Ovary (tissue), 9 donors: Measurements from ENCODE around the gene TAC4. TPM values are rescaled to one million over a fixed set of nuclear protein-coding genes. Genes with fewer than 3 reads are reported as not detected.
A peak's percentile ranks its signal among the peaks of the same experiment; 100 is the strongest.

Experiments used
- DNase-seq, 5 donors: peaks; one replicate each; pipeline ENCODE4 v3.0.0-alpha.2; 2019 to 2020
- H3K27ac ChIP-seq, 2 donors: fragments of 200-600 bp; one replicate each; pipeline versions ENCODE4 v1.5.1 to v1.8.0; 2019 to 2022
- H3K27me3 ChIP-seq: fragments of 200-600 bp; one replicate; pipeline ENCODE4 v1.8.0; 2022
- H3K36me3 ChIP-seq: fragments of 200-600 bp; sonication (generic); one replicate; pipeline ENCODE4 v1.5.1; 2019
- H3K4me1 ChIP-seq: one replicate; pipeline ENCODE4 v1.8.1; 2013; ENCODE audit warnings: mild to moderate bottlenecking, moderate library complexity; ENCODE audit not compliant: insufficient read depth
- H3K4me3 ChIP-seq: fragments of 200-600 bp; sonication (generic); one replicate; pipeline ENCODE4 v1.5.1; 2017
- H3K9me3 ChIP-seq, 2 donors: fragments of 200-600 bp in 1 of 2; sonication (generic) in 1 of 2; one replicate each; pipeline versions ENCODE4 v1.5.1 to v1.8.1; 2013 to 2019; ENCODE audit warnings: mild to moderate bottlenecking in 1 of 2, moderate library complexity in 1 of 2
- EP300 ChIP-seq: sonication (generic); formaldehyde crosslinking; IDR thresholded peaks from one replicate; pipeline ENCODE4 v1.6.1; 2017; ENCODE audit warnings: antibody characterized with exemption
- POLR2A ChIP-seq: fragments of 450-650 bp; IDR thresholded peaks from one replicate; pipeline ENCODE4 v1.6.1; 2017; ENCODE audit warnings: antibody characterized with exemption, mild to moderate bottlenecking, moderate library complexity
- WGBS, 3 donors: extraction: QIAGEN DNeasy Blood & Tissue Kit in 1 of 3; methylation state at CpG; one replicate each; pipeline versions ENCODE4 v1.1.5 to v1.1.7; 2013 to 2017; 5-methylcytosine and 5-hydroxymethylcytosine counted together
- intact Hi-C, 4 donors: fragments of 100-400 bp; cut with DNase I; formaldehyde crosslinking; loops; one replicate each; pipeline versions ENCODE4 v1.11.0 to v1.15.1; 2022 to 2023
- polyA plus RNA-seq, 2 donors: library from polyadenylated mRNA; stranded (reverse); fragments of 200-250 nt in 1 of 2; fragments of 350-450 nt in 1 of 2; fragmentation: Illumina TruSeq in 1 of 2; extraction: RNeasy Lipid Tissue Mini Kit (QIAGEN cat#74804) in 1 of 2; gene quantifications; one replicate each; pipeline ENCODE4 v1.2.3, GENCODE V29; 2013 to 2014
- total RNA-seq, 7 donors: library from RNA; depleted of rRNA in 2 of 7; stranded (reverse); fragments of >200 nt in 2 of 7; fragmentation: NEBNext Ultra II Directional in 3 of 7; extraction: Animal tissue kit (Norgen Biotek cat#: 25700) in 3 of 7; gene quantifications; one replicate each; pipeline versions ENCODE4 v1.1.0 to v1.2.4, GENCODE V29; 2016 to 2023
- TF ChIP-seq, protein P1 (sequence below), 3 donors: fragments of 450-650 bp in 2 of 3; fragments of 200-600 bp in 1 of 3; IDR thresholded peaks; one replicate each; pipeline versions ENCODE4 v1.5.1 to v1.8.0; 2016 to 2022; ENCODE audit warnings: antibody characterized with exemption in 3 of 3, mild to moderate bottlenecking in 1 of 3
- donor health status: DM: no; HTN: no; CAD: no; lungs with moderate emphysema.
- donor health status: DM: no; HTN: no; CAD: no.
- donor health status: Bipolar disorder and iron deficiency.
- donor health status: DM: yes; HTN: yes; CAD: no.
- donor health status: DM: no; HTN: no; CAD: no.
- donor health status: DM: yes; HTN: yes; CAD: no.

The TAC4 gene
- total and polyA plus RNA-seq, 9 donors = not detected

DNA sequence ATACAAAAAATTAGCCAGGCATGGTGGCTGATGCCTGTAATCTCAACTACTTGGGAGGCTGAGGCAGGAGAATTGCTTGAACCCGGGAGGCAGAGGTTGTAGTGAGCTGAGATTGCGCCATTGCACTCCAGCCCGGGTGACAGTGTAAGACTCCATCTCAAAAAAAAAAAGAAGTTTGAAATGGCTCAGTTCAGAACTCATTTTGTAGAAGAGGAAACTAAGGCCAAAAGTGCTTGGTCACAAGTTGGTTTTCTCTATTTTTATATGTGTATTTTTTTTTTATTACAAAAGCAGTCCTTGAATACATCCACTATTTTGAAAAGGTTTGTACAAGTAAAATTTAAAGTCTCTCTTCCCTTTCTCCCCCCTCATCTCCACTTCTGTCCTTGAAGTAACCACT lies 5.5 kb downstream of the TAC4 start:
- no peaks in the 10 kb centered on the region for H3K9me3 ChIP-seq
- peak overlapping the region in 1 of 2 donors; percentile 26 for H3K27ac ChIP-seq
- 37 to 57% (median 48%) methylated on average over 3 of the region's 3 CpGs for WGBS, 3 donors
- TF ChIP-seq, protein P1, sequence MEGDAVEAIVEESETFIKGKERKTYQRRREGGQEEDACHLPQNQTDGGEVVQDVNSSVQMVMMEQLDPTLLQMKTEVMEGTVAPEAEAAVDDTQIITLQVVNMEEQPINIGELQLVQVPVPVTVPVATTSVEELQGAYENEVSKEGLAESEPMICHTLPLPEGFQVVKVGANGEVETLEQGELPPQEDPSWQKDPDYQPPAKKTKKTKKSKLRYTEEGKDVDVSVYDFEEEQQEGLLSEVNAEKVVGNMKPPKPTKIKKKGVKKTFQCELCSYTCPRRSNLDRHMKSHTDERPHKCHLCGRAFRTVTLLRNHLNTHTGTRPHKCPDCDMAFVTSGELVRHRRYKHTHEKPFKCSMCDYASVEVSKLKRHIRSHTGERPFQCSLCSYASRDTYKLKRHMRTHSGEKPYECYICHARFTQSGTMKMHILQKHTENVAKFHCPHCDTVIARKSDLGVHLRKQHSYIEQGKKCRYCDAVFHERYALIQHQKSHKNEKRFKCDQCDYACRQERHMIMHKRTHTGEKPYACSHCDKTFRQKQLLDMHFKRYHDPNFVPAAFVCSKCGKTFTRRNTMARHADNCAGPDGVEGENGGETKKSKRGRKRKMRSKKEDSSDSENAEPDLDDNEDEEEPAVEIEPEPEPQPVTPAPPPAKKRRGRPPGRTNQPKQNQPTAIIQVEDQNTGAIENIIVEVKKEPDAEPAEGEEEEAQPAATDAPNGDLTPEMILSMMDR (IDR thresholded peaks at IDR 0.05) = no peak
- TF ChIP-seq POLR2A = no peak
- no peak for TF ChIP-seq EP300
- intact Hi-C loops = no loop called here
- no peak overlapping the region for H3K4me3 ChIP-seq
- no peaks in the 10 kb centered on the region for H3K36me3 ChIP-seq
- H3K27me3 ChIP-seq = no peaks in the 10 kb centered on the region
- peaks cover 13% of the 10 kb centered on the region for H3K4me1 ChIP-seq
- no peak for DNase-seq

DNA sequence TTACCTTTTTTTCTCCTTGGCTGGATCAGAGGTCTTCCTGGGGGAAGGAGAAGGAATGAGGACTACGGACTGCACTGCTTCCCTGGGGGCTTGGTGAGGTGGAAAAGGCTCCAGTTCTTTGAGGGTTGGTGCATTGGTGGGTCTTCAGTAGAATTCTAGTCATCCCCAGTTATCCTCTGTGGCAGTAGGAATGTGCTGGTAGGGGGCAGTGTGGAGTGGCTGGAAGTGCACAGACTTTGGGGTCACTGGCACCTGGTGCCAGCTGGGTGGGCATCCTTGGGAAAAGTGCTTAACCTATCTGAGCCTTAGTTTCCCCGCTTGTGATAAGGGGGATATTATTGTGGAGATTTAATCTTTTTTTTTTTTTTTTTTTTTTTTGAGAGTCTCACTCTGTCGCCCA lies 6.3 kb downstream of the TAC4 start:
- no peak overlapping the region for H3K4me3 ChIP-seq
- H3K9me3 ChIP-seq = no peaks in the 10 kb centered on the region
- WGBS, 3 donors = 92 to 99% (median 95%) methylated on average over 3 of the region's 3 CpGs
- intact Hi-C loops = no loop called here
- H3K36me3 ChIP-seq = no peaks in the 10 kb centered on the region
- H3K4me1 ChIP-seq = peaks cover 13% of the 10 kb centered on the region
- DNase-seq = no peak
- TF ChIP-seq EP300 (no peak), POLR2A (no peak)
- TF ChIP-seq, protein P1 (IDR thresholded peaks at IDR 0.05) = no peak
- H3K27me3 ChIP-seq = no peaks in the 10 kb centered on the region
- H3K27ac ChIP-seq = no peak overlapping the region

DNA sequence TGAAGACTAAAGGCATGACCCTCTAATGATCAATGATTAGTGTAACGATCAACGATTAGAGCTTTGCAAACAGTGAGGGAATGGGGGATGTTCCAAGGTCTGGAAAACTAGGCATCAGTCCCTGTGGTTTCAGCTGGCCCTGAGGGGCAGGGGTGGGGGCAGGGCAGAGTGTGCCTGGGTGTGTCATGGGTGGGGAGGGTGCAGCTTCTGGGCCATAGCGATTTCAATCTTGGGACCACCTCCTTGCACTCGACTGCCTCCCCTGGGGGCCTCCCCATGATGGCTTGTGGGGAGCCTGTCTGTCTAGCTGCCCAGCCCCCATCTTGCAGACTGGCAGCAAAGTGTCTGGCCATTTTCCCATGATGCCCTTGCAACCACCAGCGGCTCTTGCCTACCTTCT lies 8.4 kb downstream of the TAC4 start:
- 52 to 71% (median 54%) methylated on average over 5 of the region's 5 CpGs for WGBS, 3 donors
- TF ChIP-seq POLR2A (no peak), EP300 (no peak)
- TF ChIP-seq, protein P1 (IDR thresholded peaks at IDR 0.05) = no peak
- intact Hi-C loops = no loop called here

DNA sequence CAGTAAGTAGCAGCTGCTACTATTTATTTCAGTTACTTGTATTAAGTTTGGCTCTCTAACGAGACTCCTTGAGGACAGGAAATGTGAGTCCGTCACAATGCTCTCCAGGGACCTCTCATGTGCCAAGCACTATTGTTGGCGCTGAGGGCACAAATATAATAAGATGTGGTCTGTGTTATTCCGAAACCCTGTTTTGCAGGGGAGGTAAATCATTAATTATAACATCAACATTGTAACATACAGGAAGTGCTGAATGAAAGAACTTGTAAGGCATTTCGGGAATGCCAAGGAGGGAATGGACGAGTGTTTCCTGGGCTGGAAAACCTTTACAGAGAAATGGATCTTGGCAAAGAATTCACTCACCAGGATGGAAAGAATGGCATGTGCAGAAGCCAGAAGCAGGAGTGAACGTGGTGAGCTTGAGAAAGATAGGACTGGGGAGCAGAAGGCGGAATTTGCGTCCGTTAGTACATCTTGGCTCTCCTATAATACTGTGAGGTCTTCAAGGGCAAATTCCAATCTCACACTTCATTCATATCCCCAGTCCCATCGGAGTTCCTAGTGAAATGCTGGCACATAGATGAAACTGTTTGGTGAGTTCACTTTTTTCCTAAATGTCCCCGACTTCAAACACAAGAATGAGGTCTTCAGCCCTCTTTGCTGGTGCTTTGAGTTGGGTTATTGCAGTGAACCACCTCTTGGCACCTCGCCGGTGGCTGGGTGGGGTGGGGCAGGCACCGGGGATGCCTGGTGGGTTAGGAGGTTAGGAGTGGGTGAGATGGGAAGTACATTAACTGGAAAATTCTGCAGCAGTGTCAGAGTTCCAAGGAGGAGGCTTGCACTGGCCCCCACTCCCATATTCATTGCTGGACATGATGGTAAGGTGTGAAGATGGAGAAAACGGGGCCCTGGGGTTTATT lies 11.5 kb downstream of the TAC4 start:
- TF ChIP-seq, protein P1 (IDR thresholded peaks at IDR 0.05) = no peak
- TF ChIP-seq EP300 (no peak), POLR2A (no peak)
- Histone ChIP-seq H3K36me3 (no peaks in the 10 kb centered on the region), H3K9me3 (no peaks in the 10 kb centered on the region), H3K4me1 (no peaks in the 10 kb centered on the region), H3K4me3 (no peak overlapping the region), H3K27ac (peak overlapping the region in 1 of 2 donors; percentile 12), H3K27me3 (no peaks in the 10 kb centered on the region)
- peak in 1 of 5 donors; percentile 15 for DNase-seq
- WGBS, 3 donors = 39 to 54% (median 41%) methylated on average over 16 of the region's 16 CpGs
- intact Hi-C loops = no loop called here

More for the DNA sequence above, 8.4 kb downstream of the TAC4 start:
- Histone ChIP-seq H3K27ac (no peak overlapping the region), H3K4me1 (peaks cover 5% of the 10 kb centered on the region), H3K4me3 (no peak overlapping the region), H3K9me3 (no peaks in the 10 kb centered on the region), H3K27me3 (no peaks in the 10 kb centered on the region), H3K36me3 (no peaks in the 10 kb centered on the region)
- peak in 1 of 5 donors; percentile 11 for DNase-seq
